ENCODE measurements around the gene SFRP5. TPM values are rescaled to one million over a fixed set of nuclear protein-coding genes. Genes with fewer than 3 reads are reported as not detected.
A peak's percentile ranks its signal among the peaks of the same experiment; 100 is the strongest.

Gene SFRP5
- total RNA-seq, 1 experiment from 2014 or later = 3.5 TPM

DNA sequence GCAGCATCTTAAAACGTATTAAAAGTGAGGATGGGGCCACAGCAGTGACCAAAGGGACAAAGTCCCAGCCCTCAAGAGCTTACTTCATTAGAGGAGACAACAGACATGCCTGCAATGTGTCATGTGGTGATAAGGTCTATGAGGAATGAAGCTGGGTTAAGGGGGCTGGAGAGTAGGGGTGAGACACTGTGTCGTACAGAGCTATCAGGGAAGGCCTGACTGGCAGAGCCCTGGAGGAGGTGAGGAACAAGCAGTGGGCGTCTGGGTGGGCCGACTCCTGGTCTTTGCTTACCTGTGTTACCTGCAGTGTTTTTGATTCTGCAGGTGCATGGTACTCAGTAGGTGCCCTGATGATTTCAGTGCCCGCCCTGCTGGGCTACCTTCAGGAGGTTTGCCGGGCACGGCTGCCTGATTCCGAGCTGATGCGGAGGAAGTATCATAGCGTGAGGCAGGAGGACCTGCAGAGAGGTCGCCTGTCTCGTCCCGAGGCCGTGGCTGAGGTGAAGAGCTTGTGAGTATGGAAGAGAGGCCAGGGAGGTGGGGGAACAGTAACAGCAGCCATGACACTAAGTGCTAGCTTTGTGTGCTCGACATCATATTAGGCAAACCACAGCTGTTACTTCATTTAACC is 27.3 kb downstream of the SFRP5 start:
- ChIA-PET CTCF (interaction anchor here (0.8 to 1.8 kb wide), 9 partner anchors 8 to 170 kb away, joined by 3 to 8 read pairs (median 4); partner anchors contain the start of gene ZFYVE27), POLR2A (no interaction called here)
- DNase-seq (ENCODE audit: low spot score) = no peak
- TF ChIP-seq FOXJ3 (CRISPR knock-in tag; IDR thresholded peaks at IDR 0.05; ENCODE audit: borderline replicate concordance) = no peak
- TF ChIP-seq NFE2L1 (CRISPR knock-in tag; IDR thresholded peaks at IDR 0.05) = no peak
- no peak for TF ChIP-seq HMGA2 (CRISPR knock-in tag; IDR thresholded peaks at IDR 0.05)
- TF ChIP-seq PRRX2 (CRISPR knock-in tag; IDR thresholded peaks at IDR 0.05) = no peak
- TF ChIP-seq, protein P1, sequence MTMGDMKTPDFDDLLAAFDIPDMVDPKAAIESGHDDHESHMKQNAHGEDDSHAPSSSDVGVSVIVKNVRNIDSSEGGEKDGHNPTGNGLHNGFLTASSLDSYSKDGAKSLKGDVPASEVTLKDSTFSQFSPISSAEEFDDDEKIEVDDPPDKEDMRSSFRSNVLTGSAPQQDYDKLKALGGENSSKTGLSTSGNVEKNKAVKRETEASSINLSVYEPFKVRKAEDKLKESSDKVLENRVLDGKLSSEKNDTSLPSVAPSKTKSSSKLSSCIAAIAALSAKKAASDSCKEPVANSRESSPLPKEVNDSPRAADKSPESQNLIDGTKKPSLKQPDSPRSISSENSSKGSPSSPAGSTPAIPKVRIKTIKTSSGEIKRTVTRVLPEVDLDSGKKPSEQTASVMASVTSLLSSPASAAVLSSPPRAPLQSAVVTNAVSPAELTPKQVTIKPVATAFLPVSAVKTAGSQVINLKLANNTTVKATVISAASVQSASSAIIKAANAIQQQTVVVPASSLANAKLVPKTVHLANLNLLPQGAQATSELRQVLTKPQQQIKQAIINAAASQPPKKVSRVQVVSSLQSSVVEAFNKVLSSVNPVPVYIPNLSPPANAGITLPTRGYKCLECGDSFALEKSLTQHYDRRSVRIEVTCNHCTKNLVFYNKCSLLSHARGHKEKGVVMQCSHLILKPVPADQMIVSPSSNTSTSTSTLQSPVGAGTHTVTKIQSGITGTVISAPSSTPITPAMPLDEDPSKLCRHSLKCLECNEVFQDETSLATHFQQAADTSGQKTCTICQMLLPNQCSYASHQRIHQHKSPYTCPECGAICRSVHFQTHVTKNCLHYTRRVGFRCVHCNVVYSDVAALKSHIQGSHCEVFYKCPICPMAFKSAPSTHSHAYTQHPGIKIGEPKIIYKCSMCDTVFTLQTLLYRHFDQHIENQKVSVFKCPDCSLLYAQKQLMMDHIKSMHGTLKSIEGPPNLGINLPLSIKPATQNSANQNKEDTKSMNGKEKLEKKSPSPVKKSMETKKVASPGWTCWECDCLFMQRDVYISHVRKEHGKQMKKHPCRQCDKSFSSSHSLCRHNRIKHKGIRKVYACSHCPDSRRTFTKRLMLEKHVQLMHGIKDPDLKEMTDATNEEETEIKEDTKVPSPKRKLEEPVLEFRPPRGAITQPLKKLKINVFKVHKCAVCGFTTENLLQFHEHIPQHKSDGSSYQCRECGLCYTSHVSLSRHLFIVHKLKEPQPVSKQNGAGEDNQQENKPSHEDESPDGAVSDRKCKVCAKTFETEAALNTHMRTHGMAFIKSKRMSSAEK (CRISPR knock-in tag; IDR thresholded peaks at IDR 0.05; ENCODE audit: borderline replicate concordance) = no peak
- TF ChIP-seq ZNF317 (CRISPR knock-in tag; IDR thresholded peaks at IDR 0.05; ENCODE audit: borderline replicate concordance, low read depth) = no peak
- TF ChIP-seq NR3C1 (CRISPR knock-in tag; conservative IDR thresholded peaks at IDR 0.05; ENCODE audit: low read depth) = no peak
- no peak for TF ChIP-seq ZBTB21 (CRISPR knock-in tag; IDR thresholded peaks at IDR 0.05; ENCODE audit: borderline replicate concordance)
- Mint-ChIP-seq H3K9me3 (no peaks in the 10 kb centered on the region), H3K4me1 (no peaks in the 10 kb centered on the region), H3K36me3 (peaks cover 55% of the 10 kb centered on the region), H3K4me3 (no peak overlapping the region), H3K27me3 (ENCODE audit: low read depth) (no peaks in the 10 kb centered on the region), H3K27ac (no peak overlapping the region; the same call in 1 of the 2 replicates)
- ATAC-seq = no peak

DNA sequence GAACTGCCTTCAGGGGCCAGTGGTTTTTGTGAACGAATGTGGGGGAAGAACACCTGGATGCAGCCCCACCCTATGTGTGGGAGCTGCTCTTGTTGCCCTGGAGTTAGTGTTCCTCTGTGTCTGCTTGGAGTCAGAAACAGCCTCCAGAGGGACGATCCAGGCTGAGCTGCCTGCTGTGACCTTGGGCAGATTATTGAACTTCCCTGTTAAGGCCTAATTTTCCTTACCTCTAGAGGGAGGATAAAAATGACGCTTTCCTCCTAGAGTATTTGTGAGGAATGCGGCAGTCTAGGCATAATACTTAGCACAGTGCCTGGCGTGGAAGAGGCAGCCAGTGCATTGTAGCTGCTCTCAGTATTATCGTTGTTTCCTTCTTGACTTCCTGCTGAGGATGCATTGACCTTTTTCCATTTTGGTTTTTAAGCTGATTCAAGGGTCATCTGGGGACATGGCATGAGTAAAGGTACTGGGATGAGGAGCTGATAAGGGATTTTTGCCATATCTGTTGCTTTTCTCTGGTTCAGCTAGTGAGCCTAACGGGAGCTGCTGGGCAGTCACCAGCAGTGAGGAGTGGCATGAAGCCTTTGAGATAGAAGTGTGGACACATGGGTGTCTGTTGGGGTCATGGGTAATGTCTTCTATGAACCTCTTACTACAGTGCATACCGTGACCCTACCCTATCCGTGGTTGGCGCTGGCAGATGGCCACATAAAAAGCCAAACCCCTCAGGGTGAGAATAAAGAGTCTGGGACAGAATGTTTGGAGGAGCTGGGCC is 28.4 kb downstream of the SFRP5 start:
- CTCF ChIA-PET = interaction anchor here (0.8 to 1.8 kb wide), 2 partner anchors 42 to 126 kb away, joined by 3 to 7 read pairs; no protein-coding TSS in a partner anchor
- H3K36me3 Mint-ChIP-seq = peaks cover 54% of the 10 kb centered on the region
- H3K9me3 Mint-ChIP-seq = no peaks in the 10 kb centered on the region
- no peaks in the 10 kb centered on the region for H3K27me3 Mint-ChIP-seq (ENCODE audit: low read depth)
- POLR2A ChIA-PET = no interaction called here
- DNase-seq (ENCODE audit: low spot score) (no peak), ATAC-seq (no peak)
- peak overlapping the region; percentile 37; the same call in 1 of the 2 replicates for H3K27ac Mint-ChIP-seq
- no peak overlapping the region for H3K4me3 Mint-ChIP-seq
- TF ChIP-seq ZNF317 (CRISPR knock-in tag; IDR thresholded peaks at IDR 0.05; ENCODE audit: borderline replicate concordance, low read depth) (no peak), FOXJ3 (CRISPR knock-in tag; IDR thresholded peaks at IDR 0.05; ENCODE audit: borderline replicate concordance) (no peak), RELA (CRISPR knock-in tag; IDR thresholded peaks at IDR 0.05; ENCODE audit: borderline replicate concordance) (no peak), PRRX2 (CRISPR knock-in tag; IDR thresholded peaks at IDR 0.05) (no peak), ZNF138 (CRISPR knock-in tag; conservative IDR thresholded peaks at IDR 0.05) (no peak), FOXP1 (CRISPR knock-in tag; IDR thresholded peaks at IDR 0.05; ENCODE audit: borderline replicate concordance) (no peak), SMAD3 (CRISPR knock-in tag; IDR thresholded peaks at IDR 0.05; ENCODE audit: borderline replicate concordance) (no peak), JUN (CRISPR knock-in tag; IDR thresholded peaks at IDR 0.05) (no peak), RORB (CRISPR knock-in tag; IDR thresholded peaks at IDR 0.05) (no peak)
- TF ChIP-seq, protein P2, sequence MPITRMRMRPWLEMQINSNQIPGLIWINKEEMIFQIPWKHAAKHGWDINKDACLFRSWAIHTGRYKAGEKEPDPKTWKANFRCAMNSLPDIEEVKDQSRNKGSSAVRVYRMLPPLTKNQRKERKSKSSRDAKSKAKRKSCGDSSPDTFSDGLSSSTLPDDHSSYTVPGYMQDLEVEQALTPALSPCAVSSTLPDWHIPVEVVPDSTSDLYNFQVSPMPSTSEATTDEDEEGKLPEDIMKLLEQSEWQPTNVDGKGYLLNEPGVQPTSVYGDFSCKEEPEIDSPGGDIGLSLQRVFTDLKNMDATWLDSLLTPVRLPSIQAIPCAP (CRISPR knock-in tag; IDR thresholded peaks at IDR 0.05) = no peak
- TF ChIP-seq, protein P3, sequence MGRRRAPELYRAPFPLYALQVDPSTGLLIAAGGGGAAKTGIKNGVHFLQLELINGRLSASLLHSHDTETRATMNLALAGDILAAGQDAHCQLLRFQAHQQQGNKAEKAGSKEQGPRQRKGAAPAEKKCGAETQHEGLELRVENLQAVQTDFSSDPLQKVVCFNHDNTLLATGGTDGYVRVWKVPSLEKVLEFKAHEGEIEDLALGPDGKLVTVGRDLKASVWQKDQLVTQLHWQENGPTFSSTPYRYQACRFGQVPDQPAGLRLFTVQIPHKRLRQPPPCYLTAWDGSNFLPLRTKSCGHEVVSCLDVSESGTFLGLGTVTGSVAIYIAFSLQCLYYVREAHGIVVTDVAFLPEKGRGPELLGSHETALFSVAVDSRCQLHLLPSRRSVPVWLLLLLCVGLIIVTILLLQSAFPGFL (CRISPR knock-in tag; IDR thresholded peaks at IDR 0.05; ENCODE audit: borderline replicate concordance) = no peak
- TF ChIP-seq, protein P4, sequence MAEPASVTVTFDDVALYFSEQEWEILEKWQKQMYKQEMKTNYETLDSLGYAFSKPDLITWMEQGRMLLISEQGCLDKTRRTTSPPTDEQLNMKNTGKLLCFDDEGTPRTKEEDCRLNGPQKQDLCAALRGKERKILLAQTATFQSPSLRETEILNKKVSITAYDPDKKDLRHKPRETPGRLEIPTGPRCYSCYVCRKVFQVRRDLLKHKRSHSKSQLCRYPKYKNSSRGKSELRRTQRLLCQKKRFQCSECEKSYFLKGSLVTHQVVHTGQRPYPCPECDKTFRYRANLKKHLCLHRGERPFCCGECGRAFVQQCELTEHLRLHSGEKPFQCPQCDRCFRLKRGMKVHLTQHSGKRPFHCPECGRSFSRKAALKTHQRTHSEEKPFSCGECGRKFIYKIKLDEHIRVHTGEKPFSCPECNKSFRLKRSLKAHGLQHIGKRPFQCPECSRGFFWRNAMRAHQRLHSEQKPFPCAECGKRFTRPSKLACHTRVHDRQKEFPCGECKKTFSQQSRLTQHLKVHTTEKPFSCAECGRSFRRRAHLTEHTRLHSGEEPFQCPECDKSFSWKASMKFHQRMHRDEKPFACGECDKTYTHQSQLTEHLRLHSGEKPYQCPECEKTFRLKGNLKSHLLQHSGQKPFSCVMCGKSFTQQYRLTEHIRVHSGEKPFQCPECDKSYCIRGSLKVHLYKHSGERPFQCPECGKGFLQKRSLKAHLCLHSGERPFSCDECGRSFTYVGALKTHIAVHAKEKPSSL (CRISPR knock-in tag; conservative IDR thresholded peaks at IDR 0.05) = no peak
- TF ChIP-seq, protein P5, sequence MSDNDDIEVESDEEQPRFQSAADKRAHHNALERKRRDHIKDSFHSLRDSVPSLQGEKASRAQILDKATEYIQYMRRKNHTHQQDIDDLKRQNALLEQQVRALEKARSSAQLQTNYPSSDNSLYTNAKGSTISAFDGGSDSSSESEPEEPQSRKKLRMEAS (CRISPR knock-in tag; IDR thresholded peaks at IDR 0.05) = no peak
- TF ChIP-seq, protein P6, sequence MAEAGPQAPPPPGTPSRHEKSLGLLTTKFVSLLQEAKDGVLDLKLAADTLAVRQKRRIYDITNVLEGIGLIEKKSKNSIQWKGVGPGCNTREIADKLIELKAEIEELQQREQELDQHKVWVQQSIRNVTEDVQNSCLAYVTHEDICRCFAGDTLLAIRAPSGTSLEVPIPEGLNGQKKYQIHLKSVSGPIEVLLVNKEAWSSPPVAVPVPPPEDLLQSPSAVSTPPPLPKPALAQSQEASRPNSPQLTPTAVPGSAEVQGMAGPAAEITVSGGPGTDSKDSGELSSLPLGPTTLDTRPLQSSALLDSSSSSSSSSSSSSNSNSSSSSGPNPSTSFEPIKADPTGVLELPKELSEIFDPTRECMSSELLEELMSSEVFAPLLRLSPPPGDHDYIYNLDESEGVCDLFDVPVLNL (CRISPR knock-in tag; IDR thresholded peaks at IDR 0.05; ENCODE audit: borderline replicate concordance, low read depth) = no peak
- TF ChIP-seq, protein P7, sequence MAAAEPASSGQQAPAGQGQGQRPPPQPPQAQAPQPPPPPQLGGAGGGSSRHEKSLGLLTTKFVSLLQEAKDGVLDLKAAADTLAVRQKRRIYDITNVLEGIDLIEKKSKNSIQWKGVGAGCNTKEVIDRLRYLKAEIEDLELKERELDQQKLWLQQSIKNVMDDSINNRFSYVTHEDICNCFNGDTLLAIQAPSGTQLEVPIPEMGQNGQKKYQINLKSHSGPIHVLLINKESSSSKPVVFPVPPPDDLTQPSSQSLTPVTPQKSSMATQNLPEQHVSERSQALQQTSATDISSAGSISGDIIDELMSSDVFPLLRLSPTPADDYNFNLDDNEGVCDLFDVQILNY (CRISPR knock-in tag; IDR thresholded peaks at IDR 0.05) = no peak
- peaks cover under 1% of the 10 kb centered on the region for H3K4me1 Mint-ChIP-seq
